ENCODE data around the gene PPP1R3E. TPM values are rescaled to one million over a fixed set of nuclear protein-coding genes. Genes with fewer than 3 reads are reported as not detected.

PPP1R3E gene
- total and polyA plus RNA-seq, 2 donors, result 8.6 to 9.8 TPM

- no peak for DNase-seq (ENCODE audit: extremely low spot score)
- Histone ChIP-seq H3K4me3 (ENCODE audit: low read depth, low read length) (no peak overlapping the region), H3K27ac (ENCODE audit: low read depth) (no peak overlapping the region), H3K36me3 (ENCODE audit: insufficient read depth) (peaks cover 3% of the 10 kb centered on the region), H3K4me1 (ENCODE audit: insufficient read depth) (no peaks in the 10 kb centered on the region)
- 86% methylated on average over 17 of the region's 17 CpGs for WGBS
These were observed 6.2 kb upstream of the PPP1R3E start for GRCh38 chr14:23308721-23309445.

DNA sequence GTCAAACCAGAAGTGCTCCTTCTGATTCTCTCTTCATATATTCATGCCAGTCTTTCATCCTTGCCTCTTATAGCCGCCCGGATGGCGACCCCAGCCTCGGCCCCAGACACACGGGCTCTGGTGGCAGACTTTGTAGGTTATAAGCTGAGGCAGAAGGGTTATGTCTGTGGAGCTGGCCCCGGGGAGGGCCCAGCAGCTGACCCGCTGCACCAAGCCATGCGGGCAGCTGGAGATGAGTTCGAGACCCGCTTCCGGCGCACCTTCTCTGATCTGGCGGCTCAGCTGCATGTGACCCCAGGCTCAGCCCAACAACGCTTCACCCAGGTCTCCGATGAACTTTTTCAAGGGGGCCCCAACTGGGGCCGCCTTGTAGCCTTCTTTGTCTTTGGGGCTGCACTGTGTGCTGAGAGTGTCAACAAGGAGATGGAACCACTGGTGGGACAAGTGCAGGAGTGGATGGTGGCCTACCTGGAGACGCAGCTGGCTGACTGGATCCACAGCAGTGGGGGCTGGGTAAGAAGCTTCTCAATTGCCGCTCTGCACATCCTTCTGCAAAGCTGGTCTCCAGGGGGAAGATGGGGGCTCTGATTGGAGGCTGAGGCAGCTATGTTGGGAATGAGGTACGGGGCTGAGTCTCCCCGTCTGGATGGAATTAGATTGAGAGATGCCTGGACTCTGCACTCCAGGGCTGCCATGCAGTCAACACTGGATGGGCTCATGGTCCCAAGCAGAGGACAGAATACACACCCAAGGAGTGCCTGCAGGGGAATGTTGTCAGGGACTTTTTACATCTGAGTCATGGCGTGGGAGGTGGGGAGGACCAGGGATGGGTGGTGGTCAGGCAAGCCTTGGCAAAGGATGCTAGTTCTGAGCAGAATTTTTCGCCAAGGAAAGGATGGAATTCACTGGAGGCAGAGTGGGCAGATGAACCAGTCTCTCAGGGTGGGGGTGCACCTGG lies 5.3 kb upstream of the PPP1R3E start:
- H3K4me1 ChIP-seq (ENCODE audit: insufficient read depth), result no peaks in the 10 kb centered on the region
- no peak for DNase-seq (ENCODE audit: extremely low spot score)
- peaks cover 3% of the 10 kb centered on the region for H3K36me3 ChIP-seq (ENCODE audit: insufficient read depth)
- 87% methylated on average over 22 of the region's 22 CpGs for WGBS
- H3K4me3 ChIP-seq (ENCODE audit: low read depth, low read length), result peak overlapping the region; percentile 56
- H3K27ac ChIP-seq (ENCODE audit: low read depth), result no peak overlapping the region

DNA sequence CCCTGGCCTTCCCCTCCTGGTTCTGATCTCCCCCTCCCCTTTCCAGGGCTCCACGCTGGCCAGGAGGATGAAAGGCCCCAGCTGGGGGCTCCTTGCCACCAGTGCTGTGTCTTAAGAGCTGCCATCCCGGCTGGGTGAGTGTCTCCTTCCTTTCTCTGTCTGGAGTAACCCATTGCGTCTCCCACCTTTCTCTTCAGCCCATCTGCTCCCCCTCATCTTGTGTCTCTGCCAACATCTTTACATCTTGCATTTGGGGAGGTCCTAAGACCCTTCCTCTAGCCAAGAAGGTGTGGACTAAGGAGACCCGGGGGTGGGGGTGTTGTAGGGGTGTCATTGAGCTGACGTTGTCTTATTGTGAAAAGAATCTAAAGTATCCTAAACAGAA lies 4.5 kb upstream of the PPP1R3E start:
- H3K27ac ChIP-seq (ENCODE audit: low read depth), result peak overlapping the region; percentile 73
- no peak for DNase-seq (ENCODE audit: extremely low spot score)
- H3K4me1 ChIP-seq (ENCODE audit: insufficient read depth), result no peaks in the 10 kb centered on the region
- WGBS, result 6% methylated on average over 5 of the region's 5 CpGs
- H3K4me3 ChIP-seq (ENCODE audit: low read depth, low read length), result peak overlapping the region; percentile 56
- H3K36me3 ChIP-seq (ENCODE audit: insufficient read depth), result peaks cover 3% of the 10 kb centered on the region

DNA sequence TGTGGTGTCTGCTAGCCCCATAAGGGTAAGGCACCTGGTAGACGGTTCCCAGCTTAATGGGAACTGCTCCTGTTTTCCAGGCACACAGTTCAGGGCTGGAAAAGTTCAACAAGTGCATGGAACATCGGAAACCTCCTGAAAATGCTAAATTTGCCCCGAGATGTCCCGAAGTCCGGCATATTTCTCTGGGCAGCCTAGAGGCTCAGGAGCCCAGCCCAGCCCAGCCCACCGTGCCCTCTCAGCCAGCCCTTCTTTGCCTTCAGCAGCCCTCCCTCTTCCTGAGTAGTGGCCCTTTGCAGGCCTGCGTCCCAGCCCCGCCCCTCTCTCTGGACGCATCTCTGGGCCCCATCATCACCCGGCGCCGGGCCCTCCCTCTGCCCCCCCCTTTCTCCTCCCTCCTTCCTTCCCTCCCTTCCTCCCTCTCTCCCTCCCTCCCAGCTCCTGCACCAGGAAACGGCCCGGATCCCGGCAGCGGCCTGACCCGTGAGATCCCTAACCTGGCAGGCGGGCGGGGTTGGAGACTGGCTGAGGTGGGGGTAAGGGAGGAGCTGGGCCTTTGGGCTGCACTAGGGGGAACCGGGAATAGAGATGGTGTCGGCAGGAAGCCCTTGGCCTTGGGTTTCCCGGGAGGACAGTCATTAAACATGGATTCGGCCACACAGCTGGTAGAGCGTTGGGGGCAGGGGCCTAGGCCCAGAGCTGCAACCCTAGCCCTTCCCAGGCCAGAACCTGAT lies 3.9 kb upstream of the PPP1R3E start, which contains the start of gene BCL2L2:
Gene BCL2L2 (plus strand): TSS at position 422 of the 734 bp plus-strand sequence. CDS start 935 bp downstream, outside the sequence.
- peaks cover 3% of the 10 kb centered on the region for H3K36me3 ChIP-seq (ENCODE audit: insufficient read depth)
- DNase-seq (ENCODE audit: extremely low spot score), result peak; percentile 86
- peak within 1 kb of the TSS; percentile 73 for H3K27ac ChIP-seq (ENCODE audit: low read depth)
- WGBS, result 2% methylated on average over 24 of the region's 24 CpGs
- no peaks in the 10 kb centered on the region for H3K4me1 ChIP-seq (ENCODE audit: insufficient read depth)
- peak within 1 kb of the TSS; percentile 56 for H3K4me3 ChIP-seq (ENCODE audit: low read depth, low read length)

- peak overlapping the region; percentile 49 for H3K4me3 ChIP-seq (ENCODE audit: low read depth, low read length)
- H3K4me1 ChIP-seq (ENCODE audit: insufficient read depth), result no peaks in the 10 kb centered on the region
- under 1% methylated on average over 25 of the region's 25 CpGs for WGBS
- DNase-seq (ENCODE audit: extremely low spot score), result no peak
- peak overlapping the region; percentile 90 for H3K27ac ChIP-seq (ENCODE audit: low read depth)
- no peaks in the 10 kb centered on the region for H3K36me3 ChIP-seq (ENCODE audit: insufficient read depth)
These were observed 730 bp downstream of the PPP1R3E start for GRCh38 chr14:23301969-23302289.

GRCh38 chr14:23301288-23301968 lies 1.2 kb downstream of the PPP1R3E start:
- under 1% methylated on average over 87 of the region's 87 CpGs for WGBS
- Histone ChIP-seq H3K4me3 (ENCODE audit: low read depth, low read length) (peak overlapping the region; percentile 52), H3K4me1 (ENCODE audit: insufficient read depth) (no peaks in the 10 kb centered on the region), H3K27ac (ENCODE audit: low read depth) (peak overlapping the region; percentile 98), H3K36me3 (ENCODE audit: insufficient read depth) (no peaks in the 10 kb centered on the region)
- DNase-seq (ENCODE audit: extremely low spot score), result peak; percentile 93

DNA sequence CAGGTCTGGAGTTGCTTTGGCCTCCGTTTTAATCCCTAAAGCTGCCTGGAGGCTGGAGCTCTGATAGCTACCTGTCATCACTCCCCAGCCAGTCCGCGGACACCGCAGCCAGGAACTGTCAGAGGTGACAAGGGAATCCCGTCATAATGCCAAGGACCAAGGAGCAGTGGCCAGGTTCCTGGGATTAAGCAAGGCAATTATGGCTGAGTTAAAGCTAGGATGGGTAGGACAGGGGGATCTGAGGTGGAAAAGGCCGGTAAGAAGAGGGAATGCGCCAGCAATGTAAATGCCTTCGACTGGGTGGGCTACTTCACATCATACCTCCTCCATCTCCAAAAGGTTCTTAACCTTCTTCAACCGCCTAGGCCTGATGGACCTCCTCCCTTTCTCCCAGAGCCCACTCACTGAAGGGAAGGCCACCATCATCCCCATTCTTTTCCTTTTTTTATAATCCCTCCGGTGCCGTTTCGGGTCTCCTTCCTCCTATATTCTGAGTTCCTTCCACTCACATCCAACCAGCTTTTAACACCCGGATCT lies 1.9 kb downstream of the PPP1R3E start:
- Histone ChIP-seq H3K4me3 (ENCODE audit: low read depth, low read length) (peak overlapping the region; percentile 52), H3K36me3 (ENCODE audit: insufficient read depth) (no peaks in the 10 kb centered on the region), H3K4me1 (ENCODE audit: insufficient read depth) (no peaks in the 10 kb centered on the region), H3K27ac (ENCODE audit: low read depth) (peak overlapping the region; percentile 90)
- no peak for DNase-seq (ENCODE audit: extremely low spot score)
- WGBS, result 3% methylated on average over 13 of the region's 13 CpGs

- H3K27ac ChIP-seq (ENCODE audit: low read depth), result peak overlapping the region; percentile 90
- peak overlapping the region; percentile 52 for H3K4me3 ChIP-seq (ENCODE audit: low read depth, low read length)
- 61% methylated on average over 10 of the region's 10 CpGs for WGBS
- no peak for DNase-seq (ENCODE audit: extremely low spot score)
- H3K4me1 ChIP-seq (ENCODE audit: insufficient read depth), result no peaks in the 10 kb centered on the region
- H3K36me3 ChIP-seq (ENCODE audit: insufficient read depth), result no peaks in the 10 kb centered on the region
These were observed 2.5 kb downstream of the PPP1R3E start for GRCh38 chr14:23299986-23300686.

DNA sequence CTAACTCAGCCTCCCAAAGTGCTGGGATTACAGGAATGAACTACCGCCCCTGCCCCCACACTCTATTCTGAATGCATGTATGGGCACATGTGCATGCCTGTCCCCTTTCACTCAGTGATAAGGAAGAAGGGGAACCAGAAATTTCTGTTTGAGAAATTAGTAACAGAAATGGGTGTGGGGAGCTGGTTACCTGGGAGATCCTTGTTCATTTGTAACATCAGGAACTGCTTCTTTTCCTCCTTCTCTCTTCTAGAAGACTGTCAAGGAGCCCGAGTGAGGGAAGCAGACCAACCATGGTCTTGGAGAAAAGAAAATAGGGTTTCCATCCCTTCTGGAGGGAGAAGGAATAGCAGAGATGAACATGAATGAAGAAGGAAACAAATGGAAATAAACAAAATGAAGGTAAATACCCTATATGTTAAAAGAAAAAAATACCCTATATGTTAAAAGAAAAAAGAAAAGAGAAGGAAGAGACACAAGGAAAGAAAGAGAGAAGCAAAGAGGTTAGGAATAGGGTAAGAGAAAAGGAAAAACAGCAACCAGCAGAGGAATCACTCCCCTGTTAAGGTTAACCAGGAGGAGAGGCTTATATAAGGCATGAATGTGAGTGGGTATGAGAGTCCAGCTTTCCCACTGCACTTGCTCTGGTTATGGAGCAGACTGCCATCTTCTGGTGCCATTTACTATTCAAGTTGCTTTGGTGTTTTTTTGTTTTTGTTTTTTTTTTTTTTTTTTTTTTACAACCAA lies 3.3 kb downstream of the PPP1R3E start:
- Histone ChIP-seq H3K4me1 (ENCODE audit: insufficient read depth) (no peaks in the 10 kb centered on the region), H3K4me3 (ENCODE audit: low read depth, low read length) (no peak overlapping the region), H3K27ac (ENCODE audit: low read depth) (peak overlapping the region; percentile 78), H3K36me3 (ENCODE audit: insufficient read depth) (no peaks in the 10 kb centered on the region)
- DNase-seq (ENCODE audit: extremely low spot score), result peak; percentile 78
- 89% methylated on average over 2 of the region's 2 CpGs for WGBS

DNA sequence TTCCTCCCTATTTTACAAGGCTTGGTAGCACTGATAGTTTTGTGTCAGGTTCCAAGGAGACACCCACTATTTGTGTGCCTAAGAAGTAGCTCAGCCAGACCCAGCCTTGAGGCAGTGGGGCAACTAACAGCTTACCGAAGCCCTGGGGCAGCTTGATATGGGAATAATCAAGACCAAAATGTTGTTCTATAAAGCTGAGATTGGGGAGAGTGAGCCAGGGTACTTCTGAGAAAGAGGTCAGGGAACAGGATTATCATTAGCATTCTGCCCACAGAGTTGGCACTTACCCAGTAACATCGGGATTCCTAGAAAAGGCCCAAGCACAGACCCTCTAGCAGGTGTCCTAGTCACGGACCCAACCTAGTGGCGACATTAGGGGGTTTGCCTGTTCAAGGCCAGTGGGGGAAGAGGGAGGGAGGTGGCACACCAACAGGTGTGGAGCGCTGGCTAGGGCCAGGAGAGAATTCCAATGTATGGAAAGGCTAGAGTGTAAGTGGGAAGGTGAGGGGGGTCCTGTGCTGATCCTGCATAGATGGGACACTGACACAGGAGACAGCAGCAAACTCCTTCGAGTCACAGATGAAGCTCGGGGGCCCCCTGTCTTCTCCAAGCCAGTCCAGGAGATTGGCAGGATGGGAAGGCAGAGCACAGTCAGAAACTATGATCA lies 4.9 kb downstream of the PPP1R3E start:
- H3K36me3 ChIP-seq (ENCODE audit: insufficient read depth), result no peaks in the 10 kb centered on the region
- no peak overlapping the region for H3K4me3 ChIP-seq (ENCODE audit: low read depth, low read length)
- H3K27ac ChIP-seq (ENCODE audit: low read depth), result no peak overlapping the region
- WGBS, result 91% methylated on average over 7 of the region's 7 CpGs
- DNase-seq (ENCODE audit: extremely low spot score), result no peak
- no peaks in the 10 kb centered on the region for H3K4me1 ChIP-seq (ENCODE audit: insufficient read depth)

- H3K4me1 ChIP-seq (ENCODE audit: insufficient read depth), result no peaks in the 10 kb centered on the region
- WGBS, result 93% methylated on average over 7 of the region's 7 CpGs
- H3K4me3 ChIP-seq (ENCODE audit: low read depth, low read length), result no peak overlapping the region
- no peak for DNase-seq (ENCODE audit: extremely low spot score)
- H3K27ac ChIP-seq (ENCODE audit: low read depth), result no peak overlapping the region
- no peaks in the 10 kb centered on the region for H3K36me3 ChIP-seq (ENCODE audit: insufficient read depth)
These were observed 5.6 kb downstream of the PPP1R3E start for GRCh38 chr14:23297096-23297495.
